Mesothelial cell of epicardium (in vitro differentiated cells): ENCODE results near the gene CAPN14. TPM values are rescaled to one million over a fixed set of nuclear protein-coding genes. Genes with fewer than 3 reads are reported as not detected.

Experiments used
- DNase-seq, 2 experiments: peaks; one replicate each; pipeline ENCODE4 v3.0.0; 2021; ENCODE audit warnings: low spot score in 2 of 2; ENCODE audit not compliant: unreplicated experiment in 2 of 2
- H3K27ac Mint-ChIP-seq: 2 replicates; pipeline ENCODE4 v1.8.0; 2021; ENCODE audit warnings: mixed read lengths
- H3K27me3 Mint-ChIP-seq: 2 replicates; pipeline ENCODE4 v1.8.0; 2021; ENCODE audit warnings: low read depth, mixed read lengths
- H3K36me3 Mint-ChIP-seq: 2 replicates; pipeline ENCODE4 v1.8.0; 2021; ENCODE audit warnings: mixed read lengths
- H3K4me1 Mint-ChIP-seq: 2 replicates; pipeline ENCODE4 v1.8.0; 2021; ENCODE audit warnings: mixed read lengths
- H3K4me3 Mint-ChIP-seq: 2 replicates; pipeline ENCODE4 v1.8.0; 2021; ENCODE audit warnings: mild to moderate bottlenecking, moderate library complexity, mixed read lengths
- H3K9me3 Mint-ChIP-seq: 2 replicates; pipeline ENCODE4 v1.8.0; 2021; ENCODE audit warnings: mixed read lengths
- total RNA-seq: library from RNA; stranded (reverse); gene quantifications from 3 replicates; pipeline ENCODE4 v1.2.1, GENCODE V29; 2021
- TF ChIP-seq, protein P1 (sequence below): fragments of 200-600 bp; sonication (generic); IDR thresholded peaks from one replicate; pipeline ENCODE4 v1.5.0; 2021; ENCODE audit warnings: antibody characterized with exemption; ENCODE audit not compliant: unreplicated experiment

Gene CAPN14
- total RNA-seq, 1 donor from 2014 or later: 0.54 TPM

DNA sequence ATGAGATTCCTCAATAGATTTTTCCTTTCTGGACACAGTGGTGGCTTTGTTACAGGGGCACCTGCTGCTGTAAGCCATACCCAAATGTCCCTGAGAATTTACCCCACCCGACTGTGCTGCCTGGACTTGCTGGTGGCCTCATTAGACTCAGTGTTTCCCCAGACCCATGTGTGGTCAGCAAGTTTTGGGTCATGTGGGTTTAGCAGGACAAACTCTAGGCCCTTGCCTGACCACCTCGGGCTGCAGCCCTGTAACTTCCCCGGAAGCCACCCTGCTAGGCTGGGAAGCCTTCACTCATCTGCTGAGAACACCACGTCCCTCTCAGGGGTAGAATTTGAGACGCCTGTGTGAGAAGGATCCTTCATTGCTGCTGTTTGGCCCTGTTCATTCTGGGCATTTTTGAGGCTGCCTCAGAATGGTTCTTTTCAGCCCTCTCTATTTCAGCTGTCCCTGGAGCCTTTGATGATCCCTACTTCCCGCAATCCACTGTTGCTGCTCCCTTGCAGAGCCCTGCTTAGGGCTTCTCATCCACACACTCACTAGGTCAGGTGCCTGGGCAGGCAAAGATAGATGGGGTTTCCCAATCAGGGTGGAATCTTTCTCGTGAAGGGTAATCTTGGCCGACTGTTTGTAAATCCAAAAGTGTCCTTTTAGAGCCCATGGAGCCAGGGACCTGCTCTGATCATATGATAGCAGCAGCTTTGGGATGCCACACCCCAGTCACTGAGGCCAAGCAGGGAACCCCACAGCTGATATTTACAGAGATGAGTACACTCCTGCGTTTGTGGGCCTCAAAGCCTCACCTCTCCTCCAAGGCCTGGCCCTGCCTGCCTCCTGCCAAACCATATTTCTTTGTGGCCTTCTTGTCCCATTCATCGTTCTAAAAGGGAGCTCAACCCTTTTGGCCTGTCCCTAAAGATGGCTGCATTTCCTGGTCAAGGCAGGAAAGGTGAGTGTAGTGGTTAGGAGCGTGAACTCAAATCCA, 23.4 kb upstream of the CAPN14 start:
- Mint-ChIP-seq H3K9me3 (no peaks in the 10 kb centered on the region), H3K27me3 (no peaks in the 10 kb centered on the region), H3K27ac (no peak overlapping the region), H3K4me1 (peaks cover 35% of the 10 kb centered on the region), H3K4me3 (no peak overlapping the region), H3K36me3 (peaks cover 10% of the 10 kb centered on the region)
- DNase-seq: no peak
- TF ChIP-seq, protein P1, sequence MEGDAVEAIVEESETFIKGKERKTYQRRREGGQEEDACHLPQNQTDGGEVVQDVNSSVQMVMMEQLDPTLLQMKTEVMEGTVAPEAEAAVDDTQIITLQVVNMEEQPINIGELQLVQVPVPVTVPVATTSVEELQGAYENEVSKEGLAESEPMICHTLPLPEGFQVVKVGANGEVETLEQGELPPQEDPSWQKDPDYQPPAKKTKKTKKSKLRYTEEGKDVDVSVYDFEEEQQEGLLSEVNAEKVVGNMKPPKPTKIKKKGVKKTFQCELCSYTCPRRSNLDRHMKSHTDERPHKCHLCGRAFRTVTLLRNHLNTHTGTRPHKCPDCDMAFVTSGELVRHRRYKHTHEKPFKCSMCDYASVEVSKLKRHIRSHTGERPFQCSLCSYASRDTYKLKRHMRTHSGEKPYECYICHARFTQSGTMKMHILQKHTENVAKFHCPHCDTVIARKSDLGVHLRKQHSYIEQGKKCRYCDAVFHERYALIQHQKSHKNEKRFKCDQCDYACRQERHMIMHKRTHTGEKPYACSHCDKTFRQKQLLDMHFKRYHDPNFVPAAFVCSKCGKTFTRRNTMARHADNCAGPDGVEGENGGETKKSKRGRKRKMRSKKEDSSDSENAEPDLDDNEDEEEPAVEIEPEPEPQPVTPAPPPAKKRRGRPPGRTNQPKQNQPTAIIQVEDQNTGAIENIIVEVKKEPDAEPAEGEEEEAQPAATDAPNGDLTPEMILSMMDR: no peak

DNA sequence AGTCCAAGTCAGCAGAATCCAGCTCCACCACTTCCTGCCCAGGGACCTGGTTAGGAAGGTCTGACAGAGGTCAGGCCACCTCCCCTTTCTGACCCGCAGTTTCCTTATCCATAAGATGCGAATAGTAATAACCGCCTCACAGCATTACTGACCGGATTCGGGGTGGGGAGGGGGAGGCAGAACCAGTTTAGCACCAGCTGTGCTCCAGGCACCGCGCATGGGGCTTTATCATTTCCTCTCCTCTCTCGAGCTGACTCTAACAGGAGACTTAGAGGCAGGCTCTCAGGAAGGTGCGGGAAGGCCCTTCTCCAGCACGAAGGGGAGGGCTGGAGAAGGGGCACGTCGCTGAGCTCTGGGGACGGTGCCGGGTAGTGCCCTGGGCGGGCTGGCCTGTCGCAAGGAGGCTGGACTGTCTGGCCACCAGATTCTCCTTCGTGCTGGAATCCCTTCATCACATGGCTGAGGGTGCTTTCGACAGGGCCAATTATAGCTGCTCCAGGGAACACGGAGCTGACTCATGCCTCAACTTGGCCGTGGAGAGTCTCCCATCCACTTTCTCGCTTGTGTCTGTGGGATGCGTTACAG, 22.4 kb upstream of the CAPN14 start:
- no peak overlapping the region for H3K27ac Mint-ChIP-seq
- H3K27me3 Mint-ChIP-seq: no peaks in the 10 kb centered on the region
- H3K36me3 Mint-ChIP-seq: peaks cover 9% of the 10 kb centered on the region
- no peak overlapping the region for H3K4me3 Mint-ChIP-seq
- no peak for DNase-seq
- peaks cover 45% of the 10 kb centered on the region for H3K4me1 Mint-ChIP-seq
- TF ChIP-seq, protein P1: no peak
- H3K9me3 Mint-ChIP-seq: no peaks in the 10 kb centered on the region

DNA sequence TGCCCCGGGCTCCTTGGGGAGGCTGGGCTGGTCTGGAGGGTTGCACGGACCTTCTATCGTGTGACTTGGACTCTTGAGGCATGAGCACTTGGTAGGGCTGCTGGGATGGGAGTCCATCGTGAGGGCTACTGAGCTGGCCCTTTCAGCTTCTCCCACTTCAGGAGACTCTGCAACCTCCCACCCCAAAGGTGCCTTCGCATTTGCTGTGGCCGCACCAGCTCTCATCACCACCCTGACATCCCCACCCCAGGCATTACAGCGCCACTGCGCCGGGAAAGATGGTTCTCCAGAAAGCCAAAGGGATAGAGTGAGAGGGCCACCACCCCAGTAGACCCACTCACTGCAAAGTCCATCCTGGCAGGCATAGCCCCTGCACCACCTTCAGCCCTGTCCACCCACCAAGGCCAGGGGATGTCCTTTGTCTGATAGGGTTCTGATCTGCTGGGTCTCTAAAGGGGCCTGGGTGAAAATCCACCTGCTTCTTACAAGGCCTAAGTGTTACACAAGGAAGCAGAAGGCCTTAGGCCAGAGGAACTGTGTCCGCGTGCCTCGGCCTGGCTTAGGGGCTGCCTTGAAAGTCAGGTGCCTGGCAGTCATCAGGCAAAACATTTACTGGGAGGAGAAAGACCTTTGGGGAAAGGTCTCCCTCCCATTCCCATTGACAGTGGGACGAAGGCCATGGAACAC, 21.7 kb upstream of the CAPN14 start:
- Mint-ChIP-seq H3K4me1 (peaks cover 46% of the 10 kb centered on the region), H3K9me3 (no peaks in the 10 kb centered on the region), H3K27me3 (no peaks in the 10 kb centered on the region), H3K27ac (no peak overlapping the region), H3K4me3 (no peak overlapping the region), H3K36me3 (peaks cover 3% of the 10 kb centered on the region)
- TF ChIP-seq, protein P1: no peak
- no peak for DNase-seq

DNA sequence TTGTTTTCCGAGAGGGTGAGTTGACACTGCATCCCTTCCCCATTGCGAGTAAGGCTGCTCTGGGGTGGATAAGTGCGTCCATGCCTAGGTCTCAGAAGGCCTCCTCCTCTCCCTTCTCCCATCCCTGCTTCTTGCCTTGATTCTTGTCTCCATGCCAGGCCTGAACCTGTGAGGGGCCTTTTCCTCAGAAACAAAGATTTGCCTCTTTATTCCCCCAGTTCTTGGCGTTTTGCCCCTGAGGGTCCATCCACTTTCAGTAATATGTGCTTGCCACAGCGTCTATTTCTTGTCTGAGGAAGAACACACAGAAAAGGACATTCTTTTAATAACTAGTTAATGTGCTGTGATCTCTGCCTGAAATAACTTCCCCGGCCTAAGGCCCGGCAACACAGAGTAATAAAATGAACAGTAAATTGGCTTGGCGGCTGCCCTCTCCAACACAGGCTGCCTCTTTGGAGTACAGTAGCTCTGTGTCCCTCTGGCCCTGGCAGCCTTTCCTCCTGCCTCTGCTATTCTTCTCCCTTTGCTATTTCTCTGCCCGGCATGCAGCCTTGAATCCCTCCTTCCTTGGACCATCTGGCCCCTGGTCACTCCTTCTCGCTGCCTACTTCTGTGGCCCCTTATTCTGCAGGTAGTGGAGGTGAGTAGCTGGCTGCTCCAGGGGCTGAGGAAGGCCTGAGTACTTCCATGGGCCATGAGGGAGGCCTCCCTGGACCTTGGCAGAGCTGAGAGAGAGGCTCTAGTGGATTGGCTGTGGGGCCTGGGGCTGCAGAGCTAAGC, 21.0 kb upstream of the CAPN14 start:
- Mint-ChIP-seq H3K27ac (peak overlapping the region; percentile 91), H3K27me3 (no peaks in the 10 kb centered on the region), H3K4me3 (no peak overlapping the region), H3K36me3 (no peaks in the 10 kb centered on the region), H3K9me3 (no peaks in the 10 kb centered on the region), H3K4me1 (peaks cover 50% of the 10 kb centered on the region)
- TF ChIP-seq, protein P1: no peak
- no peak for DNase-seq

DNA sequence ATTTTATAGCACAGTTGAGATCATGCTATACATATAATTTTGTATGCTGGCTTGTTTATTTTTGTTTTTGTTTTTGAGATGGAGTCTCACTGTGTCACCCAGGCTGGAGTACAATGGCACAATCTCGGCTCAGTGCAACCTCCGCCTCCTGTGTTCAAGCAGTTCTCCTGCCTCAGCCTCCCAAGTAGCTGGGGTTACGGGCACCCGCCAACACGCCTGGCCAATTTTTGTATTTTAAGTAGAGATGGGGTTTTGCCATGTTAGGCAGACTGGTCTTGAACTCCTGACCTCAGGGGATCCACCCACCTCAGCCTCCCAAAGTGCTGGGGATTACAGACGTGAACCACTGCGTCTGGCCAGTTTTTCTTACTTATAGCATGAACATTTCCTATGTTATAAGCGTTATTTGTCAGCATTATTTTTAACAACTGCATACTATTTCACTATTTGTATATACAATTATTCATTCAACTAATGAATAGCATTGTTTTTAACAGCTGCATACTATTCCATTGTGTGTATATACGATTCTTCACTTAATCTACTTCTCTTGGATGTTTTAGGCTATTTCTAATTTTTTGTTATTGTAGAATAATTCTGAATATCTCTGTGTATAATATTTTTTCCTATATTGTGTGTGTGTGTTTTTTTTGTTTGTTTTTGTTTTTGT, 20.2 kb upstream of the CAPN14 start:
- TF ChIP-seq, protein P1: no peak
- Mint-ChIP-seq H3K27ac (no peak overlapping the region), H3K4me3 (no peak overlapping the region), H3K36me3 (no peaks in the 10 kb centered on the region), H3K27me3 (no peaks in the 10 kb centered on the region), H3K4me1 (peaks cover 53% of the 10 kb centered on the region), H3K9me3 (no peaks in the 10 kb centered on the region)
- DNase-seq: no peak
